A673 (cell line): ENCODE data around the gene UMODL1. TPM values are rescaled to one million over a fixed set of nuclear protein-coding genes. Genes with fewer than 3 reads are reported as not detected.
"Not testable (repeated sequence)": the region's sequence is repeated elsewhere in the genome, so short reads cannot be mapped to it uniquely, and the experiment has no call there.

Experiments
- BruUV-seq: library from RNA; stranded (reverse); fragments of 400-500 nt; replicated peaks from 2 replicates; lab custom pipeline; 2021; lab: Mats Ljungman, UMichigan
- CTCF ChIA-PET: fragments of 300-600 bp; sonication (Branson Sonifier 250); formaldehyde crosslinking; loops from one replicate; lab custom pipeline; 2022; ENCODE audit warnings: antibody characterized with exemption; lab: Charles Lee
- POLR2A ChIA-PET: fragments of 300-600 bp; sonication (Branson Sonifier 250); formaldehyde crosslinking; loops from one replicate; lab custom pipeline; 2022; ENCODE audit warnings: antibody characterized with exemption; ENCODE audit not compliant: low non-redundant PET; lab: Charles Lee
- DNase-seq: peaks from one replicate; pipeline ENCODE4 v3.0.0-alpha.2; 2015; ENCODE audit warnings: low spot score
- H3K27ac ChIP-seq: fragments of 200-600 bp; sonication (generic); 2 replicates; pipeline ENCODE4 v1.5.1; 2016; ENCODE audit warnings: mixed run types, low read depth, mild to moderate bottlenecking, mixed read lengths, antibody characterized with exemption, low read length; ENCODE audit not compliant: poor library complexity, severe bottlenecking
- H3K27me3 ChIP-seq: fragments of 200-600 bp; sonication (generic); replicated peaks from 2 replicates; pipeline ENCODE4 v1.6.1; 2017; ENCODE audit warnings: mixed run types, low read depth, mild to moderate bottlenecking, mixed read lengths, antibody characterized with exemption, low read length; ENCODE audit not compliant: insufficient read depth, poor library complexity
- H3K36me3 ChIP-seq: fragments of 200-600 bp; sonication (generic); 2 replicates; pipeline ENCODE4 v1.6.1; 2016; ENCODE audit warnings: mixed run types, mild to moderate bottlenecking, mixed read lengths, antibody characterized with exemption, low read length; ENCODE audit not compliant: insufficient read depth, poor library complexity, severe bottlenecking
- H3K4me1 ChIP-seq: fragments of 200-600 bp; sonication (generic); 2 replicates; pipeline ENCODE4 v1.6.1; 2017; ENCODE audit warnings: mixed run types, mild to moderate bottlenecking, mixed read lengths, antibody characterized with exemption, low read length; ENCODE audit not compliant: insufficient read depth, poor library complexity, severe bottlenecking
- H3K4me3 ChIP-seq: fragments of 200-600 bp; sonication (generic); 2 replicates; pipeline ENCODE4 v1.5.1; 2016; ENCODE audit warnings: low read depth, mixed run types, mild to moderate bottlenecking, mixed read lengths, low read length; ENCODE audit not compliant: poor library complexity, severe bottlenecking
- H3K9me3 ChIP-seq: fragments of 200-600 bp; sonication (generic); 2 replicates; pipeline ENCODE4 v1.6.1; 2016; ENCODE audit warnings: mixed run types, low read depth, mild to moderate bottlenecking, mixed read lengths, antibody characterized with exemption, low read length; ENCODE audit not compliant: poor library complexity, severe bottlenecking
- EZH2 ChIP-seq: fragments of 200-600 bp; sonication (generic); IDR thresholded peaks from 2 replicates; pipeline ENCODE4 v1.6.1; 2017; ENCODE audit warnings: borderline replicate concordance, low read depth, mild to moderate bottlenecking, mixed read lengths, antibody characterized with exemption, low read length; ENCODE audit not compliant: poor library complexity, severe bottlenecking
- intact Hi-C: fragments of 100-400 bp; cut with micrococcal nuclease; formaldehyde crosslinking; loops from one replicate; pipeline ENCODE4 v1.10.0; 2022; ENCODE audit not compliant: unreplicated experiment
- total RNA-seq: library from RNA; stranded (reverse); gene quantifications from 2 replicates; pipeline ENCODE4 v1.2.3, GENCODE V29; 2021
- TF ChIP-seq, protein P1 (sequence below): fragments of 300-800, 200-600 bp; sonication (generic); conservative IDR thresholded peaks from 2 replicates; pipeline ENCODE4 v1.5.1; 2017; ENCODE audit warnings: low read depth, mild to moderate bottlenecking, antibody characterized with exemption, low read length, moderate library complexity, mixed read lengths

The UMODL1 gene
- total RNA-seq, 1 experiment from 2014 or later, result not detected

DNA sequence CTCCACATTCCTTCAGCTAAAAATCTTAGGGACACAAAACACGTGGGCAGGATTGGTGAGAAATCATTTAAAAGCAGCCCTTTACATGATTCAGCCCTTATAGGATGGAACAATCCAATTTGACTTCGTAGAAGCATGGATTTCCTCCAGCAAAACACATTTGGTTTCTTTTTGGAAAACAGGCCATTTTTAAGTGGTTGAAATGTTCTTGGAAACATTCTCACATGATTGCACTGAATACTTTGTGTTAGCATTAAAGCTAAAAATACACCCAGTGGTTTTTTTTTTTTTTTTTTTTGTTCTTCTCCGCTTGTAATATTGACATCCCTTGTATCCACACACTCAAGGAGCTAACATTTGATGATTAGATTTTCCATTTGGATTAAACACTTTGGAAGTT, 105.7 kb downstream of the UMODL1 start:
- TF ChIP-seq, protein P1, sequence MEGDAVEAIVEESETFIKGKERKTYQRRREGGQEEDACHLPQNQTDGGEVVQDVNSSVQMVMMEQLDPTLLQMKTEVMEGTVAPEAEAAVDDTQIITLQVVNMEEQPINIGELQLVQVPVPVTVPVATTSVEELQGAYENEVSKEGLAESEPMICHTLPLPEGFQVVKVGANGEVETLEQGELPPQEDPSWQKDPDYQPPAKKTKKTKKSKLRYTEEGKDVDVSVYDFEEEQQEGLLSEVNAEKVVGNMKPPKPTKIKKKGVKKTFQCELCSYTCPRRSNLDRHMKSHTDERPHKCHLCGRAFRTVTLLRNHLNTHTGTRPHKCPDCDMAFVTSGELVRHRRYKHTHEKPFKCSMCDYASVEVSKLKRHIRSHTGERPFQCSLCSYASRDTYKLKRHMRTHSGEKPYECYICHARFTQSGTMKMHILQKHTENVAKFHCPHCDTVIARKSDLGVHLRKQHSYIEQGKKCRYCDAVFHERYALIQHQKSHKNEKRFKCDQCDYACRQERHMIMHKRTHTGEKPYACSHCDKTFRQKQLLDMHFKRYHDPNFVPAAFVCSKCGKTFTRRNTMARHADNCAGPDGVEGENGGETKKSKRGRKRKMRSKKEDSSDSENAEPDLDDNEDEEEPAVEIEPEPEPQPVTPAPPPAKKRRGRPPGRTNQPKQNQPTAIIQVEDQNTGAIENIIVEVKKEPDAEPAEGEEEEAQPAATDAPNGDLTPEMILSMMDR, result no peak
- TF ChIP-seq EZH2, result no peak
- DNase-seq, result no peak
- H3K4me3 ChIP-seq, result no peak overlapping the region
- intact Hi-C loops, result no loop called here
- ChIA-PET POLR2A (no interaction called here), CTCF (no interaction called here)
- H3K27me3 ChIP-seq, result no peaks in the 10 kb centered on the region
- no peaks in the 10 kb centered on the region for H3K4me1 ChIP-seq
- H3K9me3 ChIP-seq, result no peaks in the 10 kb centered on the region
- H3K36me3 ChIP-seq, result no peaks in the 10 kb centered on the region
- no peak overlapping the region for H3K27ac ChIP-seq
- no TSS peak for BruUV-seq

DNA sequence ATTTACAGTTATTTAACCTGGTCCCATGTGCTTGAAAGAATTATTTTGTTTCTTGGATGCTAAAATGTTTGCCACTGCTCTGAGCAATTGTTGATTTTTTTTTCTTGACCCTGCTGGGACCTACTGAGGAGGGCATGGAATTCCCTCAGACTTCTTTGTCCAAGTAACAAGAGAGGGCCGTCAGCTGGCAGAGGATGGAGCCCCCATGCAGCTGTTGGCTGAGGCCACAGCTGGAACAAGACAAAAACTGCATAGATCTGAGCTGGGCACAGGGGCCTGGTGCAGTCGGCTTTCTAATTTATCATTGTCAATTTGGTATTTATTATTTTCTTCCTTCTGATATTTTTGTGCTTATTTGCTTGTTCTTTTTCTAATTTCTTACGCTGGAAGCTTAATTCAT, 108.2 kb downstream of the UMODL1 start:
- ChIA-PET POLR2A (no interaction called here), CTCF (interaction anchor here (0.6 kb wide), 1 partner anchor 159 kb away, joined by 3 read pairs; no protein-coding TSS in a partner anchor)
- TF ChIP-seq EZH2, result no peak
- TF ChIP-seq, protein P1, result no peak
- DNase-seq, result no peak
- Histone ChIP-seq H3K27me3 (no peaks in the 10 kb centered on the region), H3K36me3 (no peaks in the 10 kb centered on the region), H3K4me1 (no peaks in the 10 kb centered on the region), H3K27ac (no peak overlapping the region), H3K4me3 (no peak overlapping the region), H3K9me3 (no peaks in the 10 kb centered on the region)
- intact Hi-C loops, result no loop called here
- BruUV-seq, result no TSS peak

DNA sequence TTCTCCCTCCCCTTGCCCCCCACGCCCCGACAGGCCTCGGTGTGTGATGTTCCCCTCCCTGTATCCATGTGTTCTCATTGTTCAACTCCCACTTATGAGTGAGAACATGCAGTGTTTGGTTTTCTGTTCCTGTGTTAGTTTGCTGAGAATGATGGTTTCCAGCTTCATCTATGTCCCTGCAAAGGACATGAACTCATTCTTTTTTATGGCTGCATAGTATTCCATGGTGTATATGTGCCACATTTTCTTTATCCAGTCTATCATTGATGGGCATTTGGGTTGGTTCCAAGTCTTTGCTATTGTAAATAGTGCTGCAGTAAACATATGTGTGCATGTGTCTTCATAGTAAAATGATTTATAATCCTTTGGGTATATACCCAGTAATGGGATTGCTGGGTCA, 108.9 kb downstream of the UMODL1 start:
- H3K4me1 ChIP-seq, H3K9me3 ChIP-seq, POLR2A ChIA-PET, CTCF ChIA-PET, H3K36me3 ChIP-seq, intact Hi-C loops, H3K27ac ChIP-seq, H3K27me3 ChIP-seq, H3K4me3 ChIP-seq, DNase-seq, BruUV-seq: not testable (repeated sequence)

DNA sequence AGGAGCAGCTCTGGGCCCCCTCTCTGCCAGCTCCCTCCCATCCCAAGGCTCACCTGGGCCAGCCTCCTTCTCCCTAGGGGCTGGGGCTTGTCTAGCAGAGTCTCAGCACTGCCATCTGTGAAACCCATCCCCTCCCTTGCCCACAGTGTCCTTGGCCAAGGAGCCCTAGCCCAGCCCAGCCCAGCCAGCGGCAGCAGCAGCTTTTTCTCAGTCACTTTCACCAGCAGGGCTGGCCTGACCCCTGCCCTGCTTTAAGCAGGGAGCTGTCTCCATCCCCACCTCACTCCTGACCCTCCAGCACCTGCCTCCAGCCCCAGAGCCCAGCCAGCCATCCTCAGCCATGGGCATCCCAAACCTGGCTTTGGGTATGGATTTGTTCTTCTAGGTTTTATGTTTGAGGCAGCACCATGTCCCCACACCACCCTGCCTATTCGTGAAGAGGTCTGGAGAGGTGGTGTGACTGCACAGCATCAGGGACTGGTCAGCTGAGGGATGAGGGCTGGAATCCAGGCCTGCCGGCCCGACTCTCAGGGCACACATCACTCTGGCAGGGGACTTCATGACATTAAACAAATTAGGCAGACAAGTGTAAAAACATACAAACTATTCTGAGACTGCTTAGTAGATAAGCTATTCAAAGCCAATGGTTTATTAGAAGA, 111.7 kb downstream of the UMODL1 start:
- no peaks in the 10 kb centered on the region for H3K9me3 ChIP-seq
- POLR2A ChIA-PET, result no interaction called here

More for the DNA sequence above, 111.7 kb downstream of the UMODL1 start:
- intact Hi-C loops, result no loop called here
- no peaks in the 10 kb centered on the region for H3K36me3 ChIP-seq
- H3K27me3 ChIP-seq, result no peaks in the 10 kb centered on the region
- no peak overlapping the region for H3K27ac ChIP-seq
- no peaks in the 10 kb centered on the region for H3K4me1 ChIP-seq
- no TSS peak for BruUV-seq
- DNase-seq, result no peak
- no peak for TF ChIP-seq EZH2
- TF ChIP-seq, protein P1, result no peak
- CTCF ChIA-PET, result no interaction called here
- no peak overlapping the region for H3K4me3 ChIP-seq
